ENCODE data around the gene NLRP4.

DNA sequence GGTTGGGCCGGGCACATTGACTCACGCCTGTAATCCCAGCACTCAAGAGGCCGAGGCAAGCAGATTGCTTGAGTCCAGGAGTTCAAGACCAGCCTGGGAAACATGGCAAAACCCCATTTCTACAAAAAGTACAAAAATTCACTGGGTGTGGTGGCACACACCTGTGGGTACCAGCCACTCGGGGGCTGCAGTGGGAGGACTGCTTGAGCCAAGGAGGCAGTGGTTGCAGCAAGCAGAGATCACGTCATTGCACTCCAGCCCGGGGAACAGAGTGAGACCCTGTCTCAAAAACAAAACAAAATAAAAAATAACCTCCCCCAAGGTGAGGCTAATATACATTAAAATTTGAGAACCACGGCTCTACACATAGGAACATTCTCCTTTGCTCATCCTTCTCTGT, 70.9 kb downstream of the NLRP4 start:
- TF ChIP-seq MYC (IDR thresholded peaks at IDR 0.05; ENCODE audit: insufficient read depth, insufficient read length, insufficient replicate concordance, low read length, severe bottlenecking) (no peak), JUND (IDR thresholded peaks at IDR 0.05; ENCODE audit: low read depth, low read length) (no peak), EP300 (IDR thresholded peaks at IDR 0.05; ENCODE audit: borderline replicate concordance in 1 of 2, control insufficient read depth in 1 of 2, low read depth in 2 of 2, low read length in 2 of 2) (no peak), NR2F1 (conservative IDR thresholded peaks at IDR 0.05) (no peak)
- TF ChIP-seq, protein P1, sequence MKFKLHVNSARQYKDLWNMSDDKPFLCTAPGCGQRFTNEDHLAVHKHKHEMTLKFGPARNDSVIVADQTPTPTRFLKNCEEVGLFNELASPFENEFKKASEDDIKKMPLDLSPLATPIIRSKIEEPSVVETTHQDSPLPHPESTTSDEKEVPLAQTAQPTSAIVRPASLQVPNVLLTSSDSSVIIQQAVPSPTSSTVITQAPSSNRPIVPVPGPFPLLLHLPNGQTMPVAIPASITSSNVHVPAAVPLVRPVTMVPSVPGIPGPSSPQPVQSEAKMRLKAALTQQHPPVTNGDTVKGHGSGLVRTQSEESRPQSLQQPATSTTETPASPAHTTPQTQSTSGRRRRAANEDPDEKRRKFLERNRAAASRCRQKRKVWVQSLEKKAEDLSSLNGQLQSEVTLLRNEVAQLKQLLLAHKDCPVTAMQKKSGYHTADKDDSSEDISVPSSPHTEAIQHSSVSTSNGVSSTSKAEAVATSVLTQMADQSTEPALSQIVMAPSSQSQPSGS (IDR thresholded peaks at IDR 0.05; ENCODE audit: low read length), result no peak

All from GM12878 (cell line).